ENCODE data around the gene BPIFB6. TPM values are rescaled to one million over a fixed set of nuclear protein-coding genes. Genes with fewer than 3 reads are reported as not detected.

BPIFB6 gene
- total RNA-seq, 1 donor: not detected

DNA sequence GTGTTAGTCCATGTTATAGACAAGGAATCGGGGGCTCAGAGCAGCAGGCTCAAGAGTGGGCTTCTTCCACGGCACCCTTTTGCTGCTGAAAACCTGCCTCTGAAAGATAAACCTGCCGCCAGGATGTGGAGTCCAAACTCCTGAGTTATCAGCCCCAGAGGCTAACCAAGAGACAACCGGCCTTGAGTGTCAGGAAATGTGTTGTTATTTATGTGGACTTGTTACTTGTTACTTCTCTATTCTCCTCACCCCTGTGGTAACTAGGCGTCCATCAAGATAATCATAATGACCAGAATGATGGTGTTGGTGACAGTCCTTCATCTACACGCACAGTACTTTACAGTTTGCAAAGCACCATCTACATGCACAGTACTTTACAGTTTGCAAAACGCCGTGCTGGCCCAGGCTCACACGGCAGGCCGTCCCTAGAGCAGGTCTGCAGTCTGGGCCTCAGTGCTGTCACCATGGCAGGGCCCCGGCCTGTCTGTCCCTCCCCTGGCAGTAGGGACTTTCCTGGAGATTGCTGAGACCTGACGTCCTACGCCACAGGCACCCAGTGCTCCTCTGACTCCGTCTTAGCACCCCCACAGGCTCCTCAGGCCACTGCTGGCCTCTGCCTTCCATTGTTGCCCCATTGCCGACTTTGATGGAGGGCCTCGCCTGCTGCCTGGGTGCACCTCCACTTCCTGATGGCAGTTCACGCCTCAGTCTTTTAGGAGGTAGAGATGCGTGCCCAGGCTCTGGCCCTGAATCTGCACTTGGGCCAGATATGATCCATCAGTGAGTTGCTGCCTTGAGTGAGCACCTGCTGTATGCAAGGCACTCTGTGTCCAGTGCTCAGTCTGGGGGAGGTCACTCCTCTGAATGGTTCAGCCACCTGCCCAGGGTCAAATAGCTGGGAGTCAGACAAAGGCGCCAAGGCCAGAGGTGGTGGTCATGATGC, 38.9 kb downstream of the BPIFB6 start:
- TF ChIP-seq, protein P1, sequence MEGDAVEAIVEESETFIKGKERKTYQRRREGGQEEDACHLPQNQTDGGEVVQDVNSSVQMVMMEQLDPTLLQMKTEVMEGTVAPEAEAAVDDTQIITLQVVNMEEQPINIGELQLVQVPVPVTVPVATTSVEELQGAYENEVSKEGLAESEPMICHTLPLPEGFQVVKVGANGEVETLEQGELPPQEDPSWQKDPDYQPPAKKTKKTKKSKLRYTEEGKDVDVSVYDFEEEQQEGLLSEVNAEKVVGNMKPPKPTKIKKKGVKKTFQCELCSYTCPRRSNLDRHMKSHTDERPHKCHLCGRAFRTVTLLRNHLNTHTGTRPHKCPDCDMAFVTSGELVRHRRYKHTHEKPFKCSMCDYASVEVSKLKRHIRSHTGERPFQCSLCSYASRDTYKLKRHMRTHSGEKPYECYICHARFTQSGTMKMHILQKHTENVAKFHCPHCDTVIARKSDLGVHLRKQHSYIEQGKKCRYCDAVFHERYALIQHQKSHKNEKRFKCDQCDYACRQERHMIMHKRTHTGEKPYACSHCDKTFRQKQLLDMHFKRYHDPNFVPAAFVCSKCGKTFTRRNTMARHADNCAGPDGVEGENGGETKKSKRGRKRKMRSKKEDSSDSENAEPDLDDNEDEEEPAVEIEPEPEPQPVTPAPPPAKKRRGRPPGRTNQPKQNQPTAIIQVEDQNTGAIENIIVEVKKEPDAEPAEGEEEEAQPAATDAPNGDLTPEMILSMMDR (IDR thresholded peaks at IDR 0.05; ENCODE audit: insufficient read depth, low read depth, low read length): no peak
- no peak overlapping the region for H3K4me3 ChIP-seq (ENCODE audit: low read depth, low read length)
- no peak for DNase-seq (ENCODE audit: low read depth)

DNA sequence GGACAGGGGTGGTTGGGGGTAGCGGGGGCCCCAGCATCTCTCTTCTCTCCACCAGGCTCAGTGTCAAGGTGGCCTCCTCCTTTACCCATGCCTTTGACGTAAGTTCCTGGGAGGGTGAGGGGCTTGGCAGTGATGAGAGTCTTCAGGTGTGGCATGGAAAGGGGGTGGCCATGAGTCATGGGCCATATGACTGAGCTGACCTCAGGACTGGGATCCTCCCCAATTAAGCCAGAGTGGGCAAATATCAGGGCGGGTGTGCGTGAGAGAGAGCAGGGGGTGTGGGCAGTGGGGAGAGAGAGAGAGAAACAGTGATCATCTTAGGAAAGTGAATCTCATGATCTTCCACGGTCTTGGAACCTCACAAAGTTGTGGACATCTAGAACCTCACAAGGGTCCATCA, 39.8 kb downstream of the BPIFB6 start:
- DNase-seq (ENCODE audit: low read depth): no peak
- TF ChIP-seq, protein P1 (IDR thresholded peaks at IDR 0.05; ENCODE audit: insufficient read depth, low read depth, low read length): no peak
- H3K4me3 ChIP-seq (ENCODE audit: low read depth, low read length): no peak overlapping the region

DNA sequence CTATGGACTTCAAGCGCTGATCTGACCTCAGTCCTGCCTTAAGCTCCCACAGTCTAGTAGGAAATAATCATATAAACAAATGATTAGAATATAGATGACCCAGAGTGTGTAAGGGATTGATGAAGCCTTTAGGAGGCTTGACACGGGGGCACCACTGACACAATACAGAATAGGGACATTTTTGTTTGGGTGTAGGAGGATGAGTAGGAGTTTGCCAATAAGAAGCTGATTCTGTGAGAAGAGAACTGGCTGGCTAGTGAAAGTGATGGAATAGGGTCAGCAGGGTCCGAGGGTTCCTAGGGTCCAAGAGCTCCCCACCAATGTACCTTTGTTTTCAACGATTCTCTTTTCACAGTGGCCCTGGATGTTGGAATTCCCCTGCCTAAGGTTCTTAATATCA, 40.9 kb downstream of the BPIFB6 start:
- TF ChIP-seq, protein P1 (IDR thresholded peaks at IDR 0.05; ENCODE audit: insufficient read depth, low read depth, low read length): no peak
- no peak for DNase-seq (ENCODE audit: low read depth)
- no peak overlapping the region for H3K4me3 ChIP-seq (ENCODE audit: low read depth, low read length)

DNA sequence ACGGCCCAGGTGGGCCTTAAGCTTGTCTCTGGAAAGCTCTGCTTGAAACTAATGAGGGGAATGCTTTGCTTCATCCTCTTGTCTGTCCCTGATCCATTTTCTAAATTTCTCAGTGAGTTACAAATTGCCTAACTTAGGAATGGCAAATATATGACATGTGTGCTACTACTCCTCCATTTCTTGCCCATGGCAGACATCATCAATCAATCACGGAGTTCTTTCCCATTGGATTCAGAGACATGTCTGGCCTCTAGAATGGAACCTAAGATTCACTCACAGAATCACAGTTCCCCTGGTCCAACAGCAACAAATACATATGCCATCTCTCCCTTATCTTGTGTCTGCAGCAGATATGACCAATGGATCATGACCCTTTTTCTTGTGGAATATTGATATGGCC, 41.4 kb downstream of the BPIFB6 start:
- DNase-seq (ENCODE audit: low read depth): no peak
- TF ChIP-seq, protein P1 (IDR thresholded peaks at IDR 0.05; ENCODE audit: insufficient read depth, low read depth, low read length): no peak
- H3K4me3 ChIP-seq (ENCODE audit: low read depth, low read length): no peak overlapping the region

DNA sequence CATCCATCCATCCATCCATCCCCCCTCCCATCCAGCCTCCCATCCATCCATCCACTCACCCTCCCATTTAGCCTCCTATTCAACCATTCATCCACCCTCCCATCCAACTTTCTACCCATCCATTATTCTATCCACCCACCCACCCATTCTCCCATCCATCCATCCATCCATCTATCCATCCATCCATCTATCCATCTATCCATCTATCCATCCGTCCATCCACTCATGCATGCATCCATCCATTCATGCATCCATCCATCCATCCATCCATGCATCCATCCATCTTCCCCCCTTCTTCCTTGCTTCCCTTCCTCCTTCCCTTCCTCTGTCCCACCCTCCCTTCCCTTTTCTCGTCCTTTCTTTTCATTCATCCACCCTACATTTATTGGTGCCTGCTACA, 43.2 kb downstream of the BPIFB6 start:
- no peak overlapping the region for H3K4me3 ChIP-seq (ENCODE audit: low read depth, low read length)
- TF ChIP-seq, protein P1 (IDR thresholded peaks at IDR 0.05; ENCODE audit: insufficient read depth, low read depth, low read length): no peak
- DNase-seq (ENCODE audit: low read depth): no peak

DNA sequence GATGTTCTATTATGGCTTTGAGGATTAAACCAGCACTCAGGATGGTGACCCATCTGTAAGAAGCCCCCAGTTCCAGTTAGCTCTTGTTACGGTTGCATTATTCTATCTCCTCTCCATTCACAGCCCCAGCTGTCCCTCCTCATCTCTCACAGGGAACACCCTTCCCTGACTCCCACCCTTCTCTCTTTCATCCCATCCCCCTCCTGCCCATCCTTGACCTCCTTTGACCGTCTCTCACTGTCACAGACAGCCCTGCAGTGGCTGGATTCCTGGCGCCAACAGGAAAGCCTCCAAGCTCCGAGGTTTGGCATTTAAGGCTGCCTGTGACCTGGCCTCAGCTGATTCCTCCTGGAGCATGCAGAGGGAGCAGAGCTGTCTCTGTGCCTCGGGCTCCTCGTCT, 43.8 kb downstream of the BPIFB6 start:
- H3K4me3 ChIP-seq (ENCODE audit: low read depth, low read length): no peak overlapping the region
- DNase-seq (ENCODE audit: low read depth): no peak
- TF ChIP-seq, protein P1 (IDR thresholded peaks at IDR 0.05; ENCODE audit: insufficient read depth, low read depth, low read length): no peak
